Psoas muscle (tissue), 8 donors: Measurements from ENCODE around the gene KBTBD4. TPM values are rescaled to one million over a fixed set of nuclear protein-coding genes. Genes with fewer than 3 reads are reported as not detected.

Experiments
- ATAC-seq, 4 donors: fragments of 200-7000 bp; cut with Tn5 transposase; one replicate each; pipeline ENCODE4 v1.9.1; 2020; ENCODE audit warnings: moderate library complexity in 3 of 4, mild to moderate bottlenecking in 2 of 4
- DNase-seq, 2 donors: peaks; one replicate each; pipeline ENCODE4 v3.0.0-alpha.2; 2020
- H3K27ac ChIP-seq: fragments of 200-600 bp; one replicate; pipeline ENCODE4 v1.8.0; 2022
- H3K27me3 ChIP-seq, 3 donors: fragments of 200-600 bp in 1 of 3; one replicate each; pipeline versions ENCODE4 v1.6.1 to v1.8.0; 2013 to 2022; ENCODE audit warnings: low read length in 2 of 3, mild to moderate bottlenecking in 2 of 3, moderate library complexity in 1 of 3; ENCODE audit not compliant: insufficient read depth in 3 of 3
- H3K36me3 ChIP-seq, 2 donors: fragments of 200-600 bp in 1 of 2; one replicate each; pipeline versions ENCODE4 v1.6.1 to v1.8.0; 2013 to 2022; ENCODE audit warnings: low read depth in 1 of 2, mild to moderate bottlenecking in 1 of 2, moderate library complexity in 1 of 2; ENCODE audit not compliant: insufficient read depth in 1 of 2
- H3K4me1 ChIP-seq: fragments of 200-600 bp; one replicate; pipeline ENCODE4 v1.8.0; 2022
- H3K4me3 ChIP-seq: fragments of 200-600 bp; one replicate; pipeline ENCODE4 v1.8.0; 2022; ENCODE audit warnings: mild to moderate bottlenecking
- H3K9me3 ChIP-seq: fragments of 200-600 bp; one replicate; pipeline ENCODE4 v1.8.0; 2022
- CTCF ChIP-seq: fragments of 200-600 bp; IDR thresholded peaks from one replicate; pipeline ENCODE4 v1.8.0; 2022; ENCODE audit warnings: antibody characterized with exemption
- WGBS, 3 donors: extraction: QIAGEN DNeasy Blood & Tissue Kit; methylation state at CpG; one replicate each; pipeline versions ENCODE4 v1.1.6 to v1.1.7; 2013; 5-methylcytosine and 5-hydroxymethylcytosine counted together
- intact Hi-C, 2 donors: fragments of 100-400 bp; cut with DNase I; formaldehyde crosslinking; loops; one replicate each; pipeline versions ENCODE4 v1.11.0 to v1.14.2; 2022
- polyA plus RNA-seq, 3 donors: library from polyadenylated mRNA; stranded (reverse); fragments of 200-250 nt; gene quantifications; one replicate each; pipeline ENCODE4 v1.2.3, GENCODE V29; 2013
- total RNA-seq, 4 donors: library from RNA; stranded (reverse); fragmentation: NEBNext Ultra II Directional in 2 of 4; extraction: Animal tissue kit (Norgen Biotek cat#: 25700) in 2 of 4; gene quantifications; one replicate each; pipeline versions ENCODE4 v1.2.1 to v1.2.4, GENCODE V29; 2021 to 2023
- donor health status: healthy with polysubstance abuse.
- donor health status: DM: no; HTN: no; CAD: no; lungs with moderate emphysema.
- donor health status: Bipolar disorder and iron deficiency.
- donor health status: healthy.
- donor health status: DM: yes; HTN: yes; CAD: no.
- donor health status: DM: no; HTN: no; CAD: no.
- donor health status: DM: no; HTN: no; CAD: no.
- donor health status: DM: yes; HTN: yes; CAD: no.

The KBTBD4 gene
- total and polyA plus RNA-seq, 7 donors: 12.0 to 23.1 (median 17.9) TPM

GRCh38 chr11:47607380-47607779 is 28.6 kb upstream of the KBTBD4 start:
- Histone ChIP-seq H3K27me3 (no peaks in the 10 kb centered on the region), H3K27ac (no peak overlapping the region), H3K36me3 (peaks cover 0 to 42% of the 10 kb centered on the region in 2 donors), H3K4me3 (no peak overlapping the region), H3K4me1 (no peaks in the 10 kb centered on the region), H3K9me3 (no peaks in the 10 kb centered on the region)
- 37 to 63% (median 50%) methylated on average over 7 of the region's 7 CpGs for WGBS, 3 donors
- intact Hi-C loops: no loop called here
- peak in 3 of 4 donors; percentile 40 to 48 (median 43) for ATAC-seq
- peak; percentile 50 to 62 for DNase-seq
- TF ChIP-seq CTCF: no peak

- TF ChIP-seq CTCF: no peak
- Histone ChIP-seq H3K27me3 (no peaks in the 10 kb centered on the region), H3K4me3 (no peak overlapping the region), H3K9me3 (no peaks in the 10 kb centered on the region), H3K27ac (no peak overlapping the region), H3K36me3 (peaks cover 0 to 41% of the 10 kb centered on the region in 2 donors), H3K4me1 (no peaks in the 10 kb centered on the region)
- intact Hi-C loops: no loop called here
- DNase-seq (no peak), ATAC-seq (no peak)
- WGBS, 3 donors: 44 to 52% (median 47%) methylated on average over 5 of the region's 5 CpGs
Observed at GRCh38 chr11:47606731-47607130, 28.0 kb upstream of the KBTBD4 start.

- ATAC-seq: no peak
- TF ChIP-seq CTCF: no peak
- Histone ChIP-seq H3K27ac (no peak overlapping the region), H3K36me3 (peaks cover 0 to 34% of the 10 kb centered on the region in 2 donors), H3K9me3 (no peaks in the 10 kb centered on the region), H3K4me1 (no peaks in the 10 kb centered on the region), H3K4me3 (no peak overlapping the region), H3K27me3 (no peaks in the 10 kb centered on the region)
- WGBS, 3 donors: 77 to 86% (median 81%) methylated on average over 3 of the region's 3 CpGs
- intact Hi-C loops: no loop called here
- no peak for DNase-seq
Observed at GRCh38 chr11:47605921-47606320, 27.2 kb upstream of the KBTBD4 start.

DNA sequence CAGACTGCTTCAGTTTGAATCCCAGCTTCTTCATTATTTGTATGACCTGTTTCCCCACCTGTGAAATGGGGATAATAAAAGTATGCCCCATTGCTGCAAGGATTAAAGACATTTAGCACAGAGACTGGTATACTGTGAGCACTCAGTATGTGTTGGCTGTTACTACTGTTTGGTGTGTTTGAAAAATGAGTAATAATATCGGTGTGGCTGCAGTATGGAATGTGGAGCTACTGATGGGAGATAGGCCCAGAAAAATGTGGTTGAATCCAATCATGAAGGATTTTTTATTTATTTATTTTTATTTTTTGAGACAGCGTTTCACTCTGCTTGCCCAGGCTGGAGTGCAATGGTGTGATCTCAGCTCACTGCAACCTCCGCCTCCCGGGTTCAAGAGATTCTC is 24.5 kb upstream of the KBTBD4 start:
- DNase-seq (no peak), ATAC-seq (no peak)
- WGBS, 3 donors: 91 to 93% (median 91%) methylated on average over 4 of the region's 4 CpGs
- Histone ChIP-seq H3K27me3 (no peaks in the 10 kb centered on the region), H3K9me3 (no peaks in the 10 kb centered on the region), H3K4me3 (no peak overlapping the region), H3K4me1 (no peaks in the 10 kb centered on the region), H3K36me3 (peaks cover 0 to 19% of the 10 kb centered on the region in 2 donors), H3K27ac (no peak overlapping the region)
- no peak for TF ChIP-seq CTCF
- intact Hi-C loops: no loop called here

GRCh38 chr11:47599902-47600301 is 21.1 kb upstream of the KBTBD4 start:
- ATAC-seq (no peak), DNase-seq (peak in 1 of 2 donors; percentile 27)
- 35 to 58% (median 42%) methylated on average over 4 of the region's 4 CpGs for WGBS, 3 donors
- Histone ChIP-seq H3K9me3 (no peaks in the 10 kb centered on the region), H3K27ac (no peak overlapping the region), H3K27me3 (no peaks in the 10 kb centered on the region), H3K4me1 (no peaks in the 10 kb centered on the region), H3K4me3 (no peak overlapping the region), H3K36me3 (peaks cover 0 to 4% of the 10 kb centered on the region in 2 donors)
- intact Hi-C loops: no loop called here
- TF ChIP-seq CTCF: no peak
